AG09309 (cell line): ENCODE measurements around the gene PLA2G4A.

ENCODE experiments used
- DNase-seq: peaks from one replicate; pipeline ENCODE4 v3.0.0-alpha.2; 2010; ENCODE audit warnings: low read depth
- H3K4me3 ChIP-seq: 2 replicates; pipeline ENCODE4 v1.5.1; 2011; ENCODE audit warnings: mild to moderate bottlenecking, low read depth, low read length, moderate library complexity; ENCODE audit not compliant: control insufficient read depth
- TF ChIP-seq, protein P1 (sequence below): IDR thresholded peaks from 2 replicates; pipeline ENCODE4 v1.5.1; 2011; ENCODE audit warnings: mild to moderate bottlenecking, low read depth, low read length, inconsistent platforms; ENCODE audit not compliant: insufficient read depth, control insufficient read depth; ENCODE audit errors: missing control alignments

The PLA2G4A gene

DNA sequence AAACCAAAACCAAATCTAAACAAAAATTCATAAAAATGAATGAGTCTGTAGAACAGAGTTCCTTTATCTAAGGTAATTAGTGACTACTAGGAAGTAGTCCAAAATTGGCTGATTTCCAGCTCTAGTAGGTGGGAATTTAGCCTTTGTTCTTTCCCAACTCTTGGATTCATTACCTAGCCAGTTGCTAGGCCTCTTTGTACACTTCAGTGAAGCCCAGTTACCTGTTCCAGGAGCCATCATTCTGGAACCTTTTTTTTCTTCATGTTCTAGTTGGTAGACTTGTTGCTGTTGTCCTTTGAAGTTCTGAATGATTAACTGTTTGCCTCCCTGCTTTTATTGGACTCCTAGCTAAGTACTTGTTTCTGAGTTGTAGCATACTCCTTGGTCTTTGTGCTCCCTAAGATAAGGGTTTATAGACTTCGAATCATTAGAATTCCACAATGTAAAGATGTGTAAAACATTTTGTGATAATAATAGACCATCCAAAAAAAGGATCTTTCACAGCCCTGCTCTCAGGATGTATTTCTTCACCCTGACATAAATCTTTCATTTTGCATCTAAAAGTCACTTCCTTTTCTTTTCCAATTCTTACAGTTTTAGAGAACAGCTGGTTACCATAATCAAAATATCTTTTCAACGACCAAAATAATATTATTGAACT is 9.8 kb downstream of the PLA2G4A start:
- TF ChIP-seq, protein P1, sequence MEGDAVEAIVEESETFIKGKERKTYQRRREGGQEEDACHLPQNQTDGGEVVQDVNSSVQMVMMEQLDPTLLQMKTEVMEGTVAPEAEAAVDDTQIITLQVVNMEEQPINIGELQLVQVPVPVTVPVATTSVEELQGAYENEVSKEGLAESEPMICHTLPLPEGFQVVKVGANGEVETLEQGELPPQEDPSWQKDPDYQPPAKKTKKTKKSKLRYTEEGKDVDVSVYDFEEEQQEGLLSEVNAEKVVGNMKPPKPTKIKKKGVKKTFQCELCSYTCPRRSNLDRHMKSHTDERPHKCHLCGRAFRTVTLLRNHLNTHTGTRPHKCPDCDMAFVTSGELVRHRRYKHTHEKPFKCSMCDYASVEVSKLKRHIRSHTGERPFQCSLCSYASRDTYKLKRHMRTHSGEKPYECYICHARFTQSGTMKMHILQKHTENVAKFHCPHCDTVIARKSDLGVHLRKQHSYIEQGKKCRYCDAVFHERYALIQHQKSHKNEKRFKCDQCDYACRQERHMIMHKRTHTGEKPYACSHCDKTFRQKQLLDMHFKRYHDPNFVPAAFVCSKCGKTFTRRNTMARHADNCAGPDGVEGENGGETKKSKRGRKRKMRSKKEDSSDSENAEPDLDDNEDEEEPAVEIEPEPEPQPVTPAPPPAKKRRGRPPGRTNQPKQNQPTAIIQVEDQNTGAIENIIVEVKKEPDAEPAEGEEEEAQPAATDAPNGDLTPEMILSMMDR: no peak
- DNase-seq: no peak
- no peak overlapping the region for H3K4me3 ChIP-seq

DNA sequence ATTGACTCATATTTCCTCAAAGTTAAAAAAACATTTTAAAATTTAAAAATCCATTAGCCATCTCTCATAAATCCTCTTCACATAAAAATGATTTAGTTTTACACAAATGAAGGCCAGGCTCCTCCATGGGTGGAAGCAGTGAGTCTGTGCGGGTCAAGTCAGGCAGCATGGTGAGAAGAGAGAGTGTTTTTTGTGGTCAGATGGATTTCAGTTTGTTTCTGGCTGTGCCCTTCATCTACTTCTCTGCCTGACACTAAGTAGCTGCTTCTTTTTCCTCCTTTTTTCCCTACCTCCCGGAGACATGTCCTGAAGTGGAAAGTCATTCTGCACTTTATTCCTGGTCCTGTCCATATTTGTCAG is 10.3 kb downstream of the PLA2G4A start:
- TF ChIP-seq, protein P1: no peak
- DNase-seq: no peak
- no peak overlapping the region for H3K4me3 ChIP-seq

DNA sequence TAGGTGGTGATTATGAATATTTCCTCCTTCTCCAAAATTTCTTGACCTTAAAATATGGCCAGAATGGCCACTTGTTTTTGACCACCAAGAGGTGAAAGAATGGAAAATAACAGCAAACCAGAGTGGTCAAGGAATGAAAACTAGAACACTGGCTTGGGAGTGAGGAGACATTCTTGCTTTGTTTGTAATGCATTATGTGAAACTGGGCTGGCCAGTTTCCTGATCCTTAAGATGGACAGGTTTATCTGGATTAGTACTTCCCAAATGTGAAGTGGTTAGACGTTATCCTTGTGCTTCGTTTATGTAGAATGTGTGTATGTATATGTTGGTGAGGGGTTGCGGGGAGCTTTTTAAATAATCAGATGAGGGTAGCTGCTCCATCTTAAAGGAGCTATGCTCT is 12.8 kb downstream of the PLA2G4A start:
- no peak overlapping the region for H3K4me3 ChIP-seq
- TF ChIP-seq, protein P1: no peak
- no peak for DNase-seq

DNA sequence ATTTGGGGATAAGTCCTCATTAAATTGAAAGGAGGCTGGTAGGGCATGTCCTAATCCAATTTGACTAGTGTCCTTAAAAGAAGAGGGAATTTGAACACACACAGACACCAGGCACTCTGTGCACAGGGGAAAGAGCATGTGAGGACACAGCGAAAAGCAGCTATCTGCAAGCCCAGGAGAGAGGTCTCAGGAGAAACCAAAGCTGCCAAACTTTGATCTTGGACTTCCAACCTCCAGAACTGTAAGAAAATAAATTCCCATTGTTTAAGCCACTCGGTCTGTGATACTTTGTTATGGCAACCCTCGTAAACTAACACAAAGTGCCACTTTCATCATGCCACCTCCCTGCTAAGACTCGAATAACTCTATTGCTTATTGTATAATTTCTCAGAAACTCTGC is 13.8 kb downstream of the PLA2G4A start:
- no peak overlapping the region for H3K4me3 ChIP-seq
- TF ChIP-seq, protein P1: no peak
- DNase-seq: no peak

DNA sequence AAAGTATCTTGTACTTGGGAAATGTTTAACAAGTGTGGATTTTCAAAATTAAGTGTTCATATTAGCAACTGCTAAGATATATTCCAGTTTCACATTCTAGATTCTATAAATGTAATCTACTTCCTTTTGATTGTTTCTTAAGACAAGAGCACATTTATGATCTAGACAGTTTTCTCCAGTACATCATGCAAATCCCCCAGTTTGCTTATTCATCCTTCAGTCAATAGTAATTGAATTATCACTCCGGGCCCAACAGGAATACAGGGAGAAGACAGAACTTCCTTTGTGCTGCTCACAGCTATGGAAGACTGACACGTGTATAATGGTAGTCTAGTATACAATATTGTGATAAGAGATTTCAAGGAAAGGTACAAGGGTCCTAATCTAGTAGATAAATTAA is 14.5 kb downstream of the PLA2G4A start:
- no peak for DNase-seq
- no peak overlapping the region for H3K4me3 ChIP-seq
- TF ChIP-seq, protein P1: no peak

DNA sequence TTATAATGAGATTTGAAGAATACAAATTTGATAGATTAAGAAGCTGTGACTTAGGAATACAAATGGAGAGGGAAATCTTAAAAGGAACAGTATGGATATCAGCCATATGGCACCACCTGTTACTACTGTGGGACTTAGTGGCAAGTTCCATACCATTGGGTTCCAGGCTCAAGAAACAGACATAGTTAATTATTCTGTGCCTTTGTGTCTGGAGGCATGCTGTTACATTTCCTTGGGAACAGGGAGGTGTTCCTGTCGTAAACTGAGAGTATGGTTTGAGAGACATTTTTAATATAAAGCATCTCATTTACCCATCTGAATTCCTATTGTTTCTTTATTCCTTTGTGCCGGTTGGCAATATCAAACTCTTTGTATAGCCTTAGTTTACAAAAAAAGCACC is 15.2 kb downstream of the PLA2G4A start:
- no peak overlapping the region for H3K4me3 ChIP-seq
- TF ChIP-seq, protein P1: no peak
- no peak for DNase-seq
